Naive thymus-derived CD4-positive, alpha-beta T cell (primary cell): ENCODE results near the gene GPR153. TPM values are rescaled to one million over a fixed set of nuclear protein-coding genes. Genes with fewer than 3 reads are reported as not detected.

Source experiments
- ATAC-seq: fragments of 150-1000 bp; cut with Tn5 transposase; 2 replicates; pipeline ENCODE4 v1.10.0; 2021; ENCODE audit warnings: mild to moderate bottlenecking, moderate library complexity
- CTCF ChIA-PET: fragments of 350-600 bp; sonication (Branson Sonifier 250); formaldehyde crosslinking; loops from one replicate; lab custom pipeline; 2021; ENCODE audit warnings: antibody characterized with exemption; lab: Charles Lee
- POLR2A ChIA-PET: fragments of 350-600 bp; sonication (Branson Sonifier 250); formaldehyde crosslinking; loops from one replicate; lab custom pipeline; 2021; ENCODE audit warnings: antibody characterized with exemption, inconsistent platforms; lab: Charles Lee
- DNase-seq, 9 donors: peaks; one replicate each; pipeline versions ENCODE4 v3.0.0 to v3.0.0-alpha.2; 2020 to 2022; ENCODE audit warnings: mixed read lengths in 1 of 9
- H3K27ac ChIP-seq: one replicate; pipeline ENCODE4 v1.7.0; 2013; ENCODE audit warnings: mild to moderate bottlenecking, low read depth, low read length, moderate library complexity
- H3K27me3 ChIP-seq, 2 donors: one replicate each; pipeline ENCODE4 v1.7.0; 2013; ENCODE audit warnings: low read length in 2 of 2, mild to moderate bottlenecking in 2 of 2, moderate library complexity in 2 of 2; ENCODE audit not compliant: control insufficient read depth in 2 of 2, insufficient read depth in 2 of 2
- H3K36me3 ChIP-seq, 3 experiments: 1 replicate in 2 of 3; 2 replicates in 1 of 3; pipeline ENCODE4 v1.7.0; 2013; ENCODE audit warnings: low read length in 3 of 3, mild to moderate bottlenecking in 3 of 3, moderate library complexity in 1 of 3; ENCODE audit not compliant: insufficient read depth in 3 of 3, control insufficient read depth in 2 of 3
- H3K4me1 ChIP-seq, 2 donors: one replicate each; pipeline ENCODE4 v1.7.0; 2013; ENCODE audit warnings: low read length in 2 of 2, mild to moderate bottlenecking in 2 of 2, moderate library complexity in 1 of 2; ENCODE audit not compliant: control insufficient read depth in 2 of 2, insufficient read depth in 2 of 2
- H3K4me3 ChIP-seq: 2 replicates; pipeline ENCODE4 v1.7.0; 2013; ENCODE audit warnings: mild to moderate bottlenecking, low read length
- H3K9me3 ChIP-seq, 3 experiments: 1 replicate in 2 of 3; 2 replicates in 1 of 3; pipeline ENCODE4 v1.7.0; 2013; ENCODE audit warnings: low read length in 3 of 3; ENCODE audit not compliant: control insufficient read depth in 2 of 3
- H3K27ac Mint-ChIP-seq, 9 donors: one replicate each; pipeline ENCODE4 v1.8.0; 2020 to 2022; ENCODE audit warnings: mixed read lengths in 9 of 9, mild to moderate bottlenecking in 8 of 9, moderate library complexity in 5 of 9, inconsistent platforms in 2 of 9
- H3K27me3 Mint-ChIP-seq, 5 donors: one replicate each; pipeline ENCODE4 v1.8.0; 2021 to 2022; ENCODE audit warnings: mixed read lengths in 5 of 5, mild to moderate bottlenecking in 1 of 5
- H3K36me3 Mint-ChIP-seq, 5 donors: one replicate each; pipeline ENCODE4 v1.8.0; 2020 to 2022; ENCODE audit warnings: mixed read lengths in 5 of 5, mild to moderate bottlenecking in 3 of 5, inconsistent platforms in 1 of 5
- H3K4me1 Mint-ChIP-seq, 7 donors: one replicate each; pipeline ENCODE4 v1.8.0; 2020 to 2022; ENCODE audit warnings: mixed read lengths in 7 of 7, mild to moderate bottlenecking in 3 of 7, inconsistent platforms in 1 of 7
- H3K4me3 Mint-ChIP-seq, 10 donors: one replicate each; pipeline ENCODE4 v1.8.0; 2020 to 2022; ENCODE audit warnings: mild to moderate bottlenecking in 10 of 10, mixed read lengths in 10 of 10, moderate library complexity in 6 of 10, inconsistent platforms in 2 of 10
- H3K9me3 Mint-ChIP-seq, 11 donors: one replicate each; pipeline ENCODE4 v1.8.0; 2020 to 2022; ENCODE audit warnings: mixed read lengths in 11 of 11, mild to moderate bottlenecking in 4 of 11, inconsistent platforms in 1 of 11, moderate library complexity in 1 of 11
- intact Hi-C, 2 donors: fragments of 100-400 bp; cut with micrococcal nuclease; formaldehyde crosslinking; loops; one replicate each; pipeline ENCODE4 v1.15.1; 2023
- polyA plus RNA-seq, 2 donors: library from polyadenylated mRNA; unstranded; fragments of 300-500 nt; fragmentation: Illumina TruSeq; gene quantifications; one replicate each; pipeline ENCODE4 v1.2.3, GENCODE V29; 2021
- total RNA-seq, 6 experiments: library from RNA in 5 of 6; stranded (reverse) in 5 of 6; gene quantifications; 1 replicate in 5 of 6; 2 replicates in 1 of 6; pipeline ENCODE4 v1.2.3 and lab custom pipeline; 2021 to 2026

Gene GPR153
- total and polyA plus RNA-seq, 7 experiments from 2014 or later, result 0.27 to 2.9 (median 0.59) TPM; not detected in 2

GRCh38 chr1:6239950-6240768 lies 20.7 kb downstream of the GPR153 start:
- Histone ChIP-seq H3K36me3 (no peaks in the 10 kb centered on the region), H3K27me3 (peaks cover 10 to 22% of the 10 kb centered on the region in 2 donors), H3K27ac (no peak overlapping the region), H3K4me1 (peaks cover 1 to 4% of the 10 kb centered on the region in 2 donors), H3K4me3 (no peak overlapping the region), H3K9me3 (no peaks in the 10 kb centered on the region)
- POLR2A ChIA-PET, result interaction anchor here (0.7 kb wide), 1 partner anchor 25 kb away, joined by 3 read pairs; no protein-coding TSS in a partner anchor
- no peak overlapping the region for H3K27ac Mint-ChIP-seq
- no peak for ATAC-seq
- no peak for DNase-seq
- CTCF ChIA-PET, result interaction anchor here (1.1 kb wide), 1 partner anchor 12 kb away, joined by 3 read pairs; no protein-coding TSS in a partner anchor
- intact Hi-C loops, result loop anchor here in 1 of 2 donors (5.0 to 10.0 kb wide), 2 partner anchors 115 to 362 kb away; partner anchors contain the start of gene KLHL21
- H3K4me1 Mint-ChIP-seq, result peaks cover 0 to 14% (median 6%) of the 10 kb centered on the region in 7 donors
- peaks cover 27 to 54% (median 31%) of the 10 kb centered on the region in 5 donors for H3K27me3 Mint-ChIP-seq
- H3K36me3 Mint-ChIP-seq, result peaks cover 0 to 4% (median 0%) of the 10 kb centered on the region in 5 donors
- peak overlapping the region in 1 of 10 donors; percentile 34 for H3K4me3 Mint-ChIP-seq
- H3K9me3 Mint-ChIP-seq, result peaks cover 0 to 1% (median 0%) of the 10 kb centered on the region in 11 donors

GRCh38 chr1:6239213-6239752 lies 21.6 kb downstream of the GPR153 start:
- Mint-ChIP-seq H3K27me3 (peaks cover 24 to 47% (median 30%) of the 10 kb centered on the region in 5 donors), H3K27ac (peak overlapping the region in 1 of 9 donors; percentile 42), H3K4me3 (no peak overlapping the region), H3K4me1 (peaks cover 0 to 18% (median 14%) of the 10 kb centered on the region in 7 donors), H3K36me3 (peaks cover 0 to 4% (median 0%) of the 10 kb centered on the region in 5 donors), H3K9me3 (peaks cover 0 to 1% (median 0%) of the 10 kb centered on the region in 11 donors)
- Histone ChIP-seq H3K4me3 (no peak overlapping the region), H3K27ac (no peak overlapping the region), H3K36me3 (no peaks in the 10 kb centered on the region), H3K4me1 (peaks cover 0 to 12% of the 10 kb centered on the region in 2 donors), H3K9me3 (no peaks in the 10 kb centered on the region), H3K27me3 (peaks cover 10 to 19% of the 10 kb centered on the region in 2 donors)
- no peak for DNase-seq
- CTCF ChIA-PET, result interaction anchor here (1.1 kb wide), 1 partner anchor 11 kb away, joined by 3 read pairs; no protein-coding TSS in a partner anchor
- intact Hi-C loops, result loop anchor here in 1 of 2 donors (5.0 to 10.0 kb wide), 2 partner anchors 114 to 363 kb away; partner anchors contain the start of gene KLHL21
- POLR2A ChIA-PET, result interaction anchor here (0.7 kb wide), 1 partner anchor 26 kb away, joined by 3 read pairs; no protein-coding TSS in a partner anchor
- no peak for ATAC-seq

GRCh38 chr1:6237093-6237492 lies 23.8 kb downstream of the GPR153 start:
- Histone ChIP-seq H3K9me3 (no peaks in the 10 kb centered on the region), H3K36me3 (peaks cover 3 to 15% (median 6%) of the 10 kb centered on the region in 3 experiments), H3K4me1 (peaks cover 0 to 12% of the 10 kb centered on the region in 2 donors), H3K27me3 (peaks cover 5 to 7% of the 10 kb centered on the region in 2 donors), H3K4me3 (no peak overlapping the region), H3K27ac (no peak overlapping the region)
- Mint-ChIP-seq H3K27ac (peak overlapping the region in 1 of 9 donors; percentile 23), H3K4me3 (peak overlapping the region in 9 of 10 donors; percentile 23 to 66 (median 56)), H3K9me3 (peaks cover 0 to 1% (median 0%) of the 10 kb centered on the region in 11 donors), H3K36me3 (peaks cover 0 to 12% (median 4%) of the 10 kb centered on the region in 5 donors), H3K4me1 (peaks cover 0 to 30% (median 23%) of the 10 kb centered on the region in 7 donors), H3K27me3 (peaks cover 21 to 31% (median 23%) of the 10 kb centered on the region in 5 donors)
- ChIA-PET CTCF (interaction anchor here (0.6 to 1.4 kb wide), 2 partner anchors 9 to 319 kb away, joined by 3 to 4 read pairs; no protein-coding TSS in a partner anchor), POLR2A (interaction anchor here (1.3 kb wide), 1 partner anchor 38 kb away, joined by 3 read pairs; no protein-coding TSS in a partner anchor)
- ATAC-seq (no peak), DNase-seq (no peak)
- intact Hi-C loops, result loop anchor here in 1 of 2 donors (2.0 to 10.0 kb wide), 3 partner anchors 112 to 365 kb away; partner anchors contain the start of genes KLHL21, NOL9 and TAS1R1

- DNase-seq (no peak), ATAC-seq (peak; percentile 3)
- peaks cover 11 to 15% (median 12%) of the 10 kb centered on the region in 5 donors for H3K27me3 Mint-ChIP-seq
- peaks cover 0 to 1% (median 0%) of the 10 kb centered on the region in 11 donors for H3K9me3 Mint-ChIP-seq
- Histone ChIP-seq H3K27ac (peak overlapping the region; percentile 66), H3K4me1 (peaks cover 0 to 12% of the 10 kb centered on the region in 2 donors), H3K36me3 (peaks cover 3 to 31% (median 9%) of the 10 kb centered on the region in 3 experiments), H3K27me3 (no peaks in the 10 kb centered on the region), H3K9me3 (no peaks in the 10 kb centered on the region), H3K4me3 (peak overlapping the region; percentile 43)
- CTCF ChIA-PET, result no interaction called here
- POLR2A ChIA-PET, result interaction anchor here (0.5 to 1.9 kb wide), 3 partner anchors 35 to 382 kb away, joined by 3 to 8 read pairs (median 3); no protein-coding TSS in a partner anchor
- peaks cover 0 to 20% (median 0%) of the 10 kb centered on the region in 5 donors for H3K36me3 Mint-ChIP-seq
- intact Hi-C loops, result loop anchor here (1.0 to 10.0 kb wide), 6 partner anchors 26 to 367 kb away; partner anchors contain the start of genes RPL22 (in 2 of the 2), KLHL21 (in 1 of the 2), NPHP4 (in 1 of the 2) and RNF207 (in 1 of the 2)
- H3K4me1 Mint-ChIP-seq, result peaks cover 0 to 28% (median 18%) of the 10 kb centered on the region in 7 donors
- peak overlapping the region; percentile 79 to 90 (median 87) for H3K4me3 Mint-ChIP-seq
- peak overlapping the region in 6 of 9 donors; percentile 28 to 78 (median 47) for H3K27ac Mint-ChIP-seq
These were observed 25.6 kb downstream of the GPR153 start for GRCh38 chr1:6235296-6235677.

DNA sequence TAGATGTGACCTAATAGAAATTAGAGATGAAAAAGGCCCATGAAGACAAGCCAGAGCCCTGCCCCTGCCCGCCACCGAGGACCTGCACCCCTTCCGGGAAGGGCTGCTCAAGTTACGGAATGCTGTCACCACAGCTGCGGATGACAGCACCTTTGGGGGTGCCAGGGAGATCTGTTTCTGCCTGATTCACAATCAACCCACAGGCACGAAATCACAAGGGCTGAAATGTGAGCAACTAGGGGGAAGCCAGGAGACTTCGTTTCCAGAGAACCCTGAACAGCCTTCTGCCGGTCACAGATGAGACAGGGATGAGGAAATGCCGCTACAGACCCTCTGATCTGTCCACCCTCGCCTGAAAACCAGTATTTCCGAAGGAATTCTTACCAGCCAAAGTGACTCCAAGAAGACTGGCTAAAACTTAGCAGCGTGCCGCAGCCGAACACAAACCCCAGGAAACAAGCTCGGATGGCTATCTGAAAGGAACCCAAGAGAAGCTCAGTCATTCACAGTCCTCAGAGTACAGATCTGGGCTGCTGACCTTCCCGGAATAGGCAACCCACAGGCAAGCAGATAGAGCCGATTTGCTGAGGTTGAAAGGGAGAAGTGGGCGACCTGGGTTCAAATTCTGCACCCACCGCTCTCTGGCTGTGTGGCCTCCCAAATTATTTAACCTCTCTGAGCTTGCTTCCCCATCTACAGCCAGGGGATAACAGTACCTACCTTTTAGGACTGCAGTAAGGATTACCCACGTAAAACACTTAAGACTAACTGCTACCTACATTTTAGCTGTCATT lies 26.2 kb downstream of the GPR153 start:
- no peaks in the 10 kb centered on the region for H3K9me3 ChIP-seq
- Mint-ChIP-seq H3K27ac (peak overlapping the region in 6 of 9 donors; percentile 46 to 80 (median 69)), H3K27me3 (peaks cover 5 to 10% (median 9%) of the 10 kb centered on the region in 5 donors), H3K4me1 (peaks cover 0 to 28% (median 18%) of the 10 kb centered on the region in 7 donors), H3K9me3 (peaks cover 0 to 1% (median 0%) of the 10 kb centered on the region in 11 donors), H3K4me3 (peak overlapping the region; percentile 79 to 90 (median 87)), H3K36me3 (peaks cover 0 to 20% (median 0%) of the 10 kb centered on the region in 5 donors)
- peak overlapping the region; percentile 43 for H3K4me3 ChIP-seq
- H3K36me3 ChIP-seq, result peaks cover 3 to 37% (median 9%) of the 10 kb centered on the region in 3 experiments
- intact Hi-C loops, result loop anchor here (1.0 to 10.0 kb wide), 6 partner anchors 26 to 368 kb away; partner anchors contain the start of genes RPL22 (in 2 of the 2), KLHL21 (in 1 of the 2), NPHP4 (in 1 of the 2) and RNF207 (in 1 of the 2)
- ATAC-seq (no peak), DNase-seq (no peak)
- peaks cover 0 to 12% of the 10 kb centered on the region in 2 donors for H3K4me1 ChIP-seq
- H3K27me3 ChIP-seq, result no peaks in the 10 kb centered on the region
- ChIA-PET CTCF (no interaction called here), POLR2A (interaction anchor here (0.5 to 1.9 kb wide), 3 partner anchors 34 to 382 kb away, joined by 3 to 8 read pairs (median 3); no protein-coding TSS in a partner anchor)
- H3K27ac ChIP-seq, result peak overlapping the region; percentile 66
